Stimulated activated CD4-positive, alpha-beta T cell treated with anti-CD3 and anti-CD28 coated beads, Interleukin-1b, Interleukin-23, amount 100 ng/mL, for 1 hour (primary cell): Measurements from ENCODE around the gene DEF6.
A peak's percentile ranks its signal among the peaks of the same experiment; 100 is the strongest.
"Not testable (repeated sequence)": the region's sequence is repeated elsewhere in the genome, so short reads cannot be mapped to it uniquely, and the experiment has no call there.

Experiments
- DNase-seq, 2 donors: peaks; one replicate each; pipeline ENCODE4 v3.0.0-alpha.2; 2020; ENCODE audit warnings: low read depth in 2 of 2

The DEF6 gene

GRCh38 chr6:35311390-35312075, 13.9 kb downstream of the DEF6 start:
- DNase-seq: no peak

GRCh38 chr6:35312076-35312800, 14.6 kb downstream of the DEF6 start:
- no peak for DNase-seq

- DNase-seq: no peak
Measured at GRCh38 chr6:35312807-35313206, 15.2 kb downstream of the DEF6 start.

- DNase-seq: no peak
Measured at GRCh38 chr6:35317483-35318195, 20.0 kb downstream of the DEF6 start.

- no peak for DNase-seq
Measured at GRCh38 chr6:35318196-35319171, 20.9 kb downstream of the DEF6 start.

- DNase-seq: no peak
Measured at GRCh38 chr6:35319346-35320030, 21.9 kb downstream of the DEF6 start.

GRCh38 chr6:35320031-35320410, 22.4 kb downstream of the DEF6 start:
- no peak for DNase-seq

- no peak for DNase-seq
Measured at GRCh38 chr6:35321091-35321490, 23.5 kb downstream of the DEF6 start.

- peak; percentile 45 to 54 for DNase-seq
Measured at GRCh38 chr6:35327349-35328027, 29.9 kb downstream of the DEF6 start.

- no peak for DNase-seq
Measured at GRCh38 chr6:35328108-35328723, 30.6 kb downstream of the DEF6 start.

- DNase-seq: not testable (repeated sequence)
Measured at GRCh38 chr6:35328965-35329364, 31.3 kb downstream of the DEF6 start.

GRCh38 chr6:35330541-35331119, 33.0 kb downstream of the DEF6 start:
- no peak for DNase-seq

- peak in 1 of 2 donors; percentile 59 for DNase-seq
Measured at GRCh38 chr6:35332074-35332887, 34.7 kb downstream of the DEF6 start.

- DNase-seq: no peak
Measured at GRCh38 chr6:35341557-35341956, 43.9 kb downstream of the DEF6 start.

- peak; percentile 94 to 96 for DNase-seq
Measured at GRCh38 chr6:35342258-35343091, 44.9 kb downstream of the DEF6 start, which contains the start of gene PPARD. PPARD (plus strand) TSS chr6:35342558; CDS start chr6:35411088, 68,530 bp downstream.

- DNase-seq: no peak
Measured at GRCh38 chr6:35343092-35343834, 45.6 kb downstream of the DEF6 start.
